GM04503 (cell line): ENCODE measurements around the gene ITGB1.
A peak's percentile ranks its signal among the peaks of the same experiment; 100 is the strongest.
"Not testable (repeated sequence)": the region's sequence is repeated elsewhere in the genome, so short reads cannot be mapped to it uniquely, and the experiment has no call there.

ENCODE experiments used
- DNase-seq: peaks from one replicate; pipeline ENCODE4 v3.0.0-alpha.2; 2012; ENCODE audit warnings: low read depth

The ITGB1 gene

DNA sequence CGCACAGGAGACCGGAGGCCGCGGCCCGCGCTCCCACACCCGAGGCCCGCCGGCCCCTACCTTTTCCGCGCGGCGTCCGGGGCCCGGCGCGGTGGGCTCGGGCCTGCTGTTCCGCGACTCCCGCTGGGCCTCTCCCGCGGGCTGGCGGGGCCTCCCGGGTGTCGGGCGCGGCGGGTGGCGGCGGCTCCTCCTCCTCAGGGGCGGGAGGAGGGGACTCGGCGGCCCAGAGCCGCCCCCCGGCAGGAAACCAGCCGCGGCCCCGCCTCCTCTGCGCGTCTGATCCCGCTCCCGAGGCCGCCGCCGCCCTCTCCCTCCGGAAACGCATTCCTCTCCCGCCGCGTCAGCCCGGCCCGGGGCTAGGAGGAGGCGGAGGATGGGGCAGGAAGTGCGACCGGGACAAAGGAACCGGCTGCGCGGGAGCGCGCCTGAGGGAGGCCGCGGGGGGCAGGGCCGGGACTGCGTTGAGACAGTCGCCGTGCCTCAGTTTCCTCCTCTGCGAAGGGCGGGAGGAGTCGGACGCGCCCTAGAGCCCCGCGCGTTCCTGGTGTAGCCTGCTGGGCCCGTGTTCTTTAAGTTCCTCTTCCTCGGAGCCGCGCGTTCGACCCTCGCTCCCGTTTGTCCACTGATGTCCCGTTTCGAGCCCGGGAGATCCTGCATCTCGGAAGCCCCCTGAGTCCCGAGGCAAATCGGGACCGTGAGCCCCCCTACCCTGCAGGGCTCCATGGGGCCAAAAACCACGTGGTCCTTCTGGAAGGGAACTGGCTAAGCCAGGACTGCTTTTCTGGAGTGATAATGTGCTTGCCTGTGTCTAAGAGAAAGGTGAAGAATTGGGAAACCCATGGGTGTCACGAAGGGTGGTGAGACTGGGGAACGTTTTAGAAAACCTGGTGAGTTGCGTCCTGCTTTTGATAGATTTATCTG is at the start of gene ITGB1:
Gene ITGB1 (minus strand): TSS at position 146 of the 921 bp plus-strand sequence. CDS start 22,672 bp downstream, outside the sequence.
- peak; percentile 69 for DNase-seq

DNA sequence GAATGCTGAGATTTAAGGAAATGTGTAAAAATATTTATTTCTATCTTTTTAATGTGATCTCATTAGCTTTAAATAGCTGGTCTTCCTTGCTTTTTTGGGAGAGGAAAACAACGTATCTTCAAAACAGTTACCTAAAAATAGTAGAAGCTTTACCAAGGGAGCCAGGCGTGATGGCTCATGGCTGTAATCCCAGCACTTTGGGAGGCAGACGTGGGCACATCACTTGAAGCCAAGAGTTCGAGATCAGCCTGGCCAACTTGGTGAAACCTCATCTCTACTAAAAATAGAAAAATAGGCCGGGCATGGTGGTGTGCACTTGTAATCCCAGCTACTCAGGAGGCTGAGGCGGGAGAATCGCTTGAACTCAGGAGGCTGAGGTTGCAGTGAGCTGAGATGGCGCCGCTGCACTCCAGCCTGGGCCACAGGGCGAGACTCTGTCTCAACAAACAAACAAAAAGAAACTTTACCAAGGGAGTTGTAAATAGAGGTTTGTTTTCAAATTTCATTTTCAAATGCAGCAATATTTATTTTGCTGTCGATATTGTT is 48.4 kb upstream of the ITGB1 start:
- DNase-seq, result no peak

DNA sequence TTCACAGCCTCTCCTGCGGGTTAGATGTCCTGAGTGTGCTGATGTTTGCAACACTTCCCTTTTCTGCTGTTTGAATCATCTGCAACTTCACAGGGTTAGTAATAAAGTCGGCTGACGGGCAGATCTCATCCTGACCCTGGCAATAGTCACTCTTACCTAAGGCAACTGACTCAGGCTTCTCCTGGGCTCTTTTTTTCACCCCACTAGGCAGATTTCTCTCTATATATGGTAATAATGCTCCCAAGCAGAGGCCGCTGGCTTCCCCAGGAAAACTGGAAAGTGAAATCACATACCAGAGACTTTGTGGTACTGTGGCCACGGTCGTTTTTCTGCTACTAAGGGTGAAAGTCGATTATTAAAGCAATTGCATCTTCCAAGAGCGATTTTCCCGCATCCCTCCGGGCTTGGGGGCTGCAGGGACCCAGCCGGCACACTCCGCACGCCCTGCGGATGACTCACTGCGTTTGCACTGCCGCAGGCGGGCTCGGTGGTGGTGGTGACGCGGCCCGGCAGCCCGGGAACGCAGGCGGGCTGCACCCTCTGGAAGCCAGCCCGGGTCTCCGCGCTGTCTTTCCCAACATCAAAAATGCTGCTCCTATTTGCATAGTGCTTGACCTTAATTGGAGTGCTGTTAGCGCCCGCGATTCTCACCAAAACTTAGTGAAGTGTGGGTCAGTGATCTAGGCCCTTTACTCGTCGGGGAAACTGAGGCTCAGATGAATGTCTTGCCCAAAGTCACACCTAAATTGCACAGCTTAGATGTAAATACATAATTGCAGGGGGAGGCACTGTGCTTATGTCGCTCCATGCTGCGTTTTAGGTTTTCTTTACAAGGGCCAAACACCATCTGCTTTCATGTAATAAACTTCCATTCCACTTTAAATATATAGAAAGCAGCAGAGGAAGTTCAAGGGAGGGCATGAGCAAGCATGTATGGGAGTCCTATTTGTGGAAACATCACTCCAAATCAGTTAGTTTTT is 47.6 kb upstream of the ITGB1 start:
- peak; percentile 93 for DNase-seq

DNA sequence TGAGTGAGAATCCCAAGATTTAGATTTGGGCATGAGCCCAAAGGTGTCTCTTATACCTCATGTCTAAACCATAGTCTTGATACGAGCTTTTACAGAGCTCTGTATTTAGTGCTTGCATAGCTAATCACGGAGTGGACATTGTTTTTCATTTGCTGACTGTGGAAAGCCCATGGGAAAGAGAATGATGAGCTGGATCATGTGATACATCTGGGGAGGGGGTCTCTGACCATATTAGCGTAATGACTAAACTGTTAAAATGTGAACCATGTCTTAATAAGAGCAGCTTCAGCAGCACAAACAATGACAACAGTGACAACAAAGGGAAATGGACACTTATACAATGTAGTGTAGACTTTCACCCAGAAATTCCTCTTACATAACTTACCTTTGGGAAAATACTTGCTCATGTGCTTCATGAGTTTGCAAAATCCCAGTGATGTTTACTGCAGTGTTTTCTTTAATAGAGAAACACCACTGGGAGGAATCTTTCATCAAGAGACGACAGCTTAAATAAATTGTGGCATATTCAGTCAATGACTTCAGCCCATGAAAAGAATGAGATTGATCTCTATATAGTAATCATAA is 44.0 kb upstream of the ITGB1 start:
- no peak for DNase-seq

DNA sequence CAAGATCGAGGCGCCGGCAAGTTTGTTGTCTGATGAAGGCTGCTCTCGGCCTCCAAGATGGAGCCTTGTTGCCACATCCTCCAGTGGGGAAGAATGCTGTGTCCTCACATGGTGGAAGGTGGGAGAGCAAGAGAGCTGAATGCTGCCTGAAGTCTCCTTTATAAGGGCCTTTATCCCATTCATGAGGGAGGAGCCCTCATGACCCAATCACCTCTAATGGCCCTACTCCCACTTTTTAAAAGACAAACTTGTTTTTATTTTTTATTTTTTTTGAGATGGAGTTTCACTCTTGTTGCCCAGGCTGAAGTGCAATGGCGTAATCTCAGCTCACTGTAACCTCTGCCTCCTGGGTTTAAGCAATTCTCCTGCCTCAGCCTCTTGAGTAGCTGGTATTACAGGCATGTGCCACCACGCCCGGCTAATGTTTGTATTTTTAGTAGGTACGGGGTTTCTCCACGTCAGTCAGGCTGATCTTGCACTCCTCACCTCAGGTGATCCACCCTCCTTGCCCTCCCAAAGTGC is 40.1 kb upstream of the ITGB1 start:
- DNase-seq, result not testable (repeated sequence)

DNA sequence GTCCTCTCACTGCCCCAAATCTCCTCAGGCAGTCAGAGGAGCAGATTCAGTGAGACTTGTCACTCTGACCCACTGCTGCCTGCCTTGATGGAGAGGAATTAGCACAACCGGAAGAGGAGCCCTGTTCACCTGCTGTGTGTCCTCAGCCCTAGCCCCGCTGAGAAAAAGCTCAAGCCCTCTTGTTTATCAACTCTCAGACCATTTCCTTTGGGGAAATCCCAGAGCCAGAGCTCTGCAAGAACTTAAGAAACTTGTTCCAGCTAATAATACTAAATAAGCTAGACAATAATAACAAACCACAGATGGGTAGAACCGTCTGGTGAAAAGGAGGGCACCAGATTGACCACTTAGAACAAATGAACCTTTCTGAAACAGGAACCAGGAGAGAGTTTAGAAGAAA is 37.7 kb upstream of the ITGB1 start:
- DNase-seq, result no peak

DNA sequence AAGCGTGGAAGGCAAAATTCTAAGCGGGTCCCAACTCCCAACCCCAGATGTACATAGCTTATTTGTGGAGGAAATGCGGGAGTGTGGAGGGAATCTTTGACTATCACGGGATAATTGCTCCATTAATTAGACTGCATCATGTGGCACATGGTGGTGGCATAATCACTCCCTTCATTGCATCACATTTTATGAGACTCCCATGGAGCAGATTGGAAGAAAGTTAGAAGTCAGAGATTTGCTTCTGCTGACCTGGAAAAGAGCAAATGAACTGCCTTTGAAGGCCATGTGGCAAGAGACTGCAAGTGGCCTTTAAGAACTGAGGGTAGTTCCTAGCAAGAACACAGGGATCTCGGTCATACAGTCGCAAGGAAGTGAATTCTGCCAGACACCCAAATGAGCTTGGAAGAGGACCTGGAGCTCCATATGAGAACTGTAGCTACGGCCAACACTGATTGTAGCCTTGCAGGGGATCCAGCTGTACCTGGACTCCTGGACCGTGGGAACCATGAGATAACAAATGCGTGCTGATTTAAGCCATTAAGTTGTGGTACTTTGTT is 37.1 kb upstream of the ITGB1 start:
- DNase-seq, result no peak

DNA sequence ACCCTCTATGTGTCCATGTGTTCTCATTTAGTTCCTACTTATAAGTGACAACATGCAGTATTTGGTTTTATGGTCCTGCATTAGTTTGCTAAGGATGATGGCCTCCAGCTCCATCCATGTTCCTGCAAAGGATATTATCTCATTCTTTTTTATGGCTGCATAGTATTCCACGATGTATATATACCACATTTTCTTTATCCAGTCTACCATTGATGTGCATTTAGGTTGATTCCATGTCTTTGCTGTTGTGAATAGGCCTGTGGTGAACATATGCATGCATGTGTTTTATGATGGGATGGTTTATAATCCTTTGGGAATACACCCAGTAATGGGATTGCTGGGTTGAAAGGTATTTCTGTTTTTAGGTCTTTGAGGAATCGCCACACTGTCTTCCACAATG is 36.6 kb upstream of the ITGB1 start:
- DNase-seq, result not testable (repeated sequence)

DNA sequence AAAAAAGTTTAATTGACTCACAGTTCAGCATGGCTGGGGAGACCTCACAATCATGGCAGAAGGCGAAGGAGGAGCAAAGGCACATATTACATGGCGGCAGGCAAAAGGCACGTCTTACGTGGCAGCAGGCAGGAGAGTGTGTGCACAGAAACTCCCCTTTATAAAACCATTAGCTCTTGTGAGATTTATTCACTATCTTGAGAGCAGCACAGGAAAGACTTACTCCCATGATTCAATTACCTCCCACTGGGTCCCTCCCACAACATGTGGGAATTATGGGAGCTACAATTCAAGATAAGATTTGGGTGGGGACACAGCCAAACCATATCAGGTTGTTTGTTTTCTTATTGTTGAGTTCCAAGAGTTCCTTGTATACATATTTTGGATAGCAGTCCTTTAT is 34.3 kb upstream of the ITGB1 start:
- not testable (repeated sequence) for DNase-seq

DNA sequence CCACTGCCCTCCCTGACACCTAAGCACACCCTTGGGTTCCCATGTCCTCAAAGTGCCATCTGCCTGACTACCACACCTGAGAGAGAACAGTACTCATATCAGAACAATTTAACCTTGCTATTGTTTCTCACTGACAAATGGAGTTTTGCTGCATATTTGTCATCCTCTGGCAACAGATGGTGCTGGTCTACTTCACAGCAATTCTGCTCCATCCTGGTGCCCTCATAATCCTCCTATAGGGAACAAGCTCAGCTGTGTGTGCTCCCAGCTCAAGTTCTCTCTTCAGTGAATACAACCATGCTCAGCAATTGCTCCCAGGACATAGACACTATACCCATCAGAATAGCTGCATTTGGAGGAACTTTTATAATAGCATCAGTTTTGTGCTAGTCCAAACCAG is 32.8 kb upstream of the ITGB1 start:
- DNase-seq, result no peak

DNA sequence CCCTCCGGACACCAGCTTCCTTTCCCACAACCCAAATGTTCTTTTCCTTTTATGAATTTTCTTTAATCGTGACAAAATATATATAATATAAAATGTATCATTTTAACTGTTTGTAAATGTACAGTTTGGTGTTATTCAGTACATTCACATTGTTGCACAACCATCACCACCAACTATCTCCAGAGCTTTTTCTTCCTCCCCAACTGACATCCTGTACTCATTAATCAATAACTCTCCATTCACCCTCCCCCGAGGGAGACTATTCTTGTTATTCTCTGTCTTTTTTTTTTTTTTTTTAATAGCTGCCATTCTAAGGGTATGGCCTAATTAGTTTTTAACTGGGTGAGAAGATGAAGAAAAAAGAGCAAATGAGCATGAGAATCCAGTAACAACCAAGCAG is 30.6 kb upstream of the ITGB1 start:
- no peak for DNase-seq

DNA sequence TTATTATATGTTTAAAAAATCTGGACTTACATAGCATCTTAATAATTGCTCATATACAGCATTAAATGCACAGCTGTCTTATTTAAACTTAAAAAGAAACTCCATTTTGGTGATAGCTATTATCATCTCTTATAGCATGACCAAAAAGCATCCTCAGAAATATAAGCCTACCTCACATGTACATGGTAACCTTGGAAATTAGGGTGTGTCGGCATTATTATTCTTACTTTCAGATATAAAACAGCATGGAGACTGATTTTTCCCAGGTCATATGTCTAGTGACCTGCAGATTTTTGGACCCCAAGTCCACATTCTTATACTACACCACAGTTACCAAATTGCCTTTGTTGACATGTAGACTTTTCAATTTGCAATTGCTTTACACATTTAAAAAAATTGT is 29.1 kb upstream of the ITGB1 start:
- no peak for DNase-seq

DNA sequence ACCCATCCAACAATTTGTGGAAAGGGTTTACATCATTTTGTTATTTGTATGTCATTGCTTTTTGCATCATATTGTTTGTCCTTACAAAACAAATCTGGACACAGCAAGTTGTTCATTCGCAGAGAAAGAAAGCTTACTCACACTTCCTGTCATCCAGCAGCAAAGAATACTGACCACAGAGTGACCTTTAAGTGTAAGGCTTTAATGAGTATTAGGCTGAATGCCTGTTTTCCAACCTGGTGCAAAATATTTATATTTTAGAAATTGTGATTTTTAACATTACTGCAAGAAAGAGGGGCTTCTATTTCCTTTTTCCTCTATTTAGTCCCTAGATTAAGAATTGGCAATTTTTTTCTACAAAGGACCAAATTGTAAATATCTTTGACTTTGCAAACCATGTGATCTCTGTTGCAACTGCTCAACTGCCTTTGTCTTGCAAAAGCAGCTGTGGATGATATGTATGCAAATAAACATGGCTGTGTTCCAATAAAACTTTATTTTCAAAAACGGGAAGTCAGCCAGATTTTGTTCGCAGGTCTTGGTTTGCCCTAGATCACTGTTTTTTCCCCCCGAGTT is 27.8 kb upstream of the ITGB1 start:
- peak; percentile 75 for DNase-seq

DNA sequence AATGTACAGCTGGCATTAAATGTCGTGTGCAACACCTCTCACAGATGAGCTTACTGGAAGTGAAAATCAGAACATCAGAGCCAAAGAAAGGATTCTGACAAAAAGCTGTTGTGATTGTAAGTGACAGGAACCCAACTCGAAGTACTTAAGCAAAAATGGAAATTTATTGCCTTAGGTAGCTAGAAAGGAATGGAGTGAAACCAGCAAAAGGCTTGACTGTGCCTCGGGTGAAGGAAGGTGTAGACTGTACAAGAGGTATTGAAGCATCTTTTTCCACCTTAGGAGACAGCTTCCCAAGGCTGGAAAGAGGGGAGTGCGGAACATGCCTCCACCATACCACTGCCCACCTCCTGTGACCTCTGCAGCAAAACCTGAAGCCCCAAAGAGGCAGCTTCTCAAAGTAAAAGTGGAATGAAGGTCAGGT is 27.3 kb upstream of the ITGB1 start:
- no peak for DNase-seq

DNA sequence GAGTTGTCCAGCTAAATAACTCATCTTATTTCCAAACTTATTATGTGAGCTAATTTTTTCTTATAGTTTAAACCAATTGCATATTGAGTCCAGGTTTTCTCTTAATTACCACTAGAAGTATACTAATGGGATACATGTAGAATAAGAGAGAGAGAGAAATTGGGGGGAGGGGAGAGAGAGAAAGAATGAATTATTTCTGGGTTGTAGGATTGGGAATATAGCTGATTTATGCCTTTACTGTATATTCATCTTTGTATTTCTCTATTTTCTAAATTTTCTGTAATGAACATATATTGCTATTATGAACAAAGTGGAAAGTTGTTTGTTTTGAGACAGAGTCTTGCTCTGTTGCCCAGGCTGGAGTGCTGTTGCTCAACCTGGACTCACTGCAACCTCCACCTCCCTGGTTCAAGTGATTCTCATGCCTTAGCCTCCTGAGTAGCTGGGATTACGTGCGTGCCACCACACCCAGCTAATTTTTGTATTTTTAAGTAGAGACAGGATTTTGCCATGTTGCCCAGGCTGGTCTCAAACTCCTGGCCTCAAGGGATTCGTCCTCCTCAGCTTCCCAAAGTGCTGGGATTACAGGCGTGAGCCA is 26.1 kb upstream of the ITGB1 start:
- DNase-seq, result no peak

DNA sequence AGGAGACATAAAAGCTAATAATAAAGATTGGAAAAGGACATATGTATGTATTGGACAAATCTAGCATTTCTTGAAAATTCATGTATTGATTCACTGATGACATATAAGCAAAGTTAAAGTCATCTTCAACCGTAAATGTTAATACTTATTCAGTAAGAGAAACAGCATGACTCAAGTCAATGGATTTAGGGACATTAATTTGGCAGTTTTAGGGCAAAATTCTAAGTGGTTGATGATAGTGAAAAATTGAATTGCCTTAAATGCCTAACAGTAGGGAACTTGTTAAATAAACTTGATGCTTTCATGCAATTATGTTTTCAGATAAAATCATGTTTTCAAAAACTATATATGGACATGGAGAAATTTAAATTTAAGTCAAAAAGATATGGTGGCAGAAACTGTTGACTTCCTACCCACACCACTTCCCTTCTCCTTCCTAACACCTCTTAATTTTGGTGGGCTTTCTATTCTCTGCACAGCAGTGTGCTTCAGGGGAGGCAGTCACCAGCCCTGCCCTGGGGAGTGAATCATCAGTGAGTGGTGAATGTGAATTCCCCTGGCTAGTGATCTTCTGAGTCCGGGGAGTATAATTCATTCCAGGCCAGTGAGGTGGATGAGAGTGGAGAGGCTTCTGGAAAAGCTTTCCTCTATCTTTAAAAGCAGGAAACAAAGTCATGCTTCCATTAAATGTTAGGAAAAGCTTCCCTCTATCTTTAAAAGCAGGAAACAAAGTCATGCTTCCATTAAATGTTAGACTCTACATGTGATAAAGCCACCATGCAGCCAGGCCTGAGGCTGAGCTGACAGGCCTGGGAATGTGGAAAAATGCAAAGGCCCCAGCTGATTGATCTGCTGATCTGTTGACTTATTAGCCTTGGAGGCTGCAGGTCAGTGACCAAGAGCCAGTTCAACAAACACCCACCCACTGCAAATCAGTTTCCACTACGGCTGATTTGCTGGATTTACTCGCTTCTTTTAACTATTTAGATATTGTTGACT is 25.2 kb upstream of the ITGB1 start:
- DNase-seq, result peak; percentile 84

DNA sequence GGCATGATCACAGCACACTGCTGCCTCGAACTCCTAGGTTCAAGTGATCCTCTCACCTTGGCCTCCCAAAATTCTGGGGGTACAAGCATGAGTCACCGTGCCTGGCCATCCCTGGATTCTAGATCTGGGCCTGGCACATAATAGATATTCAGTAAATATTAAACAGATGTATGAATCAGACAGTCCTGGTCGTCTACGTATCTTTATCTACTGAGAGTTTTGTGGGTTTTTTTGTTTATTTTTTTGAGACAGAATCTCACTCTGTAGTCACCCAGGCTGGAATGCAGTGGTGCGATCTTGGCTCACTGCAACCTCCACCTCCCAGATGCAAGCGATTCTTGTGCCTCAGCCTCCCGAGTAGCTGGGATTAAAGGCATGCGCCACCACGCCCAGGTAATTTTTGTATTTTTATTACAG is 24.3 kb upstream of the ITGB1 start:
- DNase-seq, result peak; percentile 82

DNA sequence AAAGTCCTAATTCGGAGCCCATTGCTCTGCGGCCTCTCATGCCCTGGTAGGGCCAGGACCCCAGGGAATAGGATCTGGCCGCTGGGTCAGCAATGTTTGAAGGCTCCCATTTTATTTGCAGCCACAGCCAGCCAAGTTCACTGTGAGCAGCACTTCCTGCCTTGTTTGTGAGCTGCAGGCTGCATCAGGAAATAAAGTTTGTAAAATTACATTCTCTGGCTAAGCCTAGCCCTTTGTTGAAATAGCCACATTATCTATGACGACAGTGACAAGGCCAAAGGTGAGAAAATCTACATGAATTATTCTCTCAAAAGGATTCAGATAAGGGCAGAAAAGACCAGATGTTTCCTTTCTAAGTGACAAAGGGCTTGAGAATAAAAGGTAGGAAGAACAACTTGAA is 23.7 kb upstream of the ITGB1 start:
- no peak for DNase-seq
